Activated B cell treated with CpG ODN at 0.5 μM for 24 hours (primary cell): ENCODE measurements around the gene BACE1. TPM values are rescaled to one million over a fixed set of nuclear protein-coding genes. Genes with fewer than 3 reads are reported as not detected.

Experiments
- ATAC-seq: fragments of 200-7000 bp; cut with Tn5 transposase; one replicate; pipeline ENCODE4 v1.10.0; 2021; ENCODE audit warnings: low read depth, mild to moderate bottlenecking, moderate library complexity
- CTCF ChIA-PET: fragments of 350-600 bp; sonication (Branson Sonifier 250); formaldehyde crosslinking; loops from one replicate; lab custom pipeline; 2021; ENCODE audit warnings: antibody characterized with exemption; lab: Charles Lee
- POLR2A ChIA-PET: fragments of 350-600 bp; sonication (Branson Sonifier 250); formaldehyde crosslinking; loops from one replicate; lab custom pipeline; 2021; ENCODE audit warnings: antibody characterized with exemption; lab: Charles Lee
- DNase-seq: peaks from one replicate; pipeline ENCODE4 v3.0.0; 2022
- H3K27ac Mint-ChIP-seq: one replicate; pipeline ENCODE4 v1.8.0; 2020; ENCODE audit warnings: mixed read lengths
- H3K27me3 Mint-ChIP-seq: one replicate; pipeline ENCODE4 v1.8.0; 2021; ENCODE audit warnings: mixed read lengths
- H3K36me3 Mint-ChIP-seq: one replicate; pipeline ENCODE4 v1.8.0; 2021; ENCODE audit warnings: low read depth, mixed read lengths
- H3K4me1 Mint-ChIP-seq: one replicate; pipeline ENCODE4 v1.8.0; 2021; ENCODE audit warnings: mixed read lengths
- H3K4me3 Mint-ChIP-seq: one replicate; pipeline ENCODE4 v1.8.0; 2020; ENCODE audit warnings: mild to moderate bottlenecking, mixed read lengths
- H3K9me3 Mint-ChIP-seq: one replicate; pipeline ENCODE4 v1.8.0; 2020; ENCODE audit warnings: mixed read lengths
- CTCF ChIP-seq: fragments of 200-600 bp; IDR thresholded peaks from one replicate; pipeline ENCODE4 v1.8.0; 2022; ENCODE audit warnings: antibody characterized with exemption, mild to moderate bottlenecking
- intact Hi-C: fragments of 100-400 bp; cut with micrococcal nuclease; formaldehyde crosslinking; loops from one replicate; pipeline ENCODE4 v1.15.1; 2024
- total RNA-seq: library from RNA; stranded (reverse); gene quantifications from 2 replicates; pipeline ENCODE4 v1.2.3, GENCODE V29; 2022

BACE1 gene
- total RNA-seq: not detected in 2 replicates

GRCh38 chr11:117316197-117316961 lies at the start of gene BACE1:
BACE1 (minus strand) TSS chr11:117316256; CDS start chr11:117315795, 461 bp downstream.
- ChIA-PET POLR2A (no interaction called here), CTCF (interaction anchor here (1.1 kb wide), 1 partner anchor 11 kb away, joined by 3 read pairs; the partner anchor contains the start of gene CEP164)
- H3K27me3 Mint-ChIP-seq: peaks cover 41% of the 10 kb centered on the region
- no peak within 1 kb of the TSS for H3K27ac Mint-ChIP-seq
- intact Hi-C loops: no loop called here
- peak within 1 kb of the TSS; percentile 79 for H3K4me3 Mint-ChIP-seq
- TF ChIP-seq CTCF: no peak
- DNase-seq: no peak
- ATAC-seq: no peak
- no peaks in the 10 kb centered on the region for H3K9me3 Mint-ChIP-seq
- H3K36me3 Mint-ChIP-seq: no peaks in the 10 kb centered on the region
- peaks cover 10% of the 10 kb centered on the region for H3K4me1 Mint-ChIP-seq

- TF ChIP-seq CTCF: no peak
- H3K4me3 Mint-ChIP-seq: no peak overlapping the region
- no peak overlapping the region for H3K27ac Mint-ChIP-seq
- ATAC-seq (no peak), DNase-seq (no peak)
- POLR2A ChIA-PET: no interaction called here
- intact Hi-C loops: no loop called here
- no peaks in the 10 kb centered on the region for H3K27me3 Mint-ChIP-seq
- CTCF ChIA-PET: no interaction called here
- H3K9me3 Mint-ChIP-seq: no peaks in the 10 kb centered on the region
- H3K4me1 Mint-ChIP-seq: no peaks in the 10 kb centered on the region
- peaks cover 68% of the 10 kb centered on the region for H3K36me3 Mint-ChIP-seq
Observed at GRCh38 chr11:117361432-117361831, 45.4 kb upstream of the BACE1 start.

- ChIA-PET POLR2A (no interaction called here), CTCF (no interaction called here)
- intact Hi-C loops: no loop called here
- H3K9me3 Mint-ChIP-seq: no peaks in the 10 kb centered on the region
- DNase-seq (no peak), ATAC-seq (no peak)
- no peak overlapping the region for H3K27ac Mint-ChIP-seq
- no peaks in the 10 kb centered on the region for H3K27me3 Mint-ChIP-seq
- no peaks in the 10 kb centered on the region for H3K4me1 Mint-ChIP-seq
- TF ChIP-seq CTCF: no peak
- peaks cover 64% of the 10 kb centered on the region for H3K36me3 Mint-ChIP-seq
- H3K4me3 Mint-ChIP-seq: no peak overlapping the region
Observed at GRCh38 chr11:117356126-117356890, 40.3 kb upstream of the BACE1 start.

- H3K9me3 Mint-ChIP-seq: no peaks in the 10 kb centered on the region
- ATAC-seq: no peak
- no peak overlapping the region for H3K27ac Mint-ChIP-seq
- ChIA-PET POLR2A (no interaction called here), CTCF (no interaction called here)
- intact Hi-C loops: no loop called here
- no peaks in the 10 kb centered on the region for H3K4me1 Mint-ChIP-seq
- H3K36me3 Mint-ChIP-seq: peaks cover 66% of the 10 kb centered on the region
- H3K27me3 Mint-ChIP-seq: no peaks in the 10 kb centered on the region
- DNase-seq: no peak
- TF ChIP-seq CTCF: no peak
- H3K4me3 Mint-ChIP-seq: no peak overlapping the region
Observed at GRCh38 chr11:117354550-117354949, 38.5 kb upstream of the BACE1 start.

- DNase-seq (no peak), ATAC-seq (no peak)
- Mint-ChIP-seq H3K9me3 (no peaks in the 10 kb centered on the region), H3K27ac (no peak overlapping the region), H3K4me3 (no peak overlapping the region), H3K27me3 (no peaks in the 10 kb centered on the region), H3K4me1 (no peaks in the 10 kb centered on the region), H3K36me3 (peaks cover 72% of the 10 kb centered on the region)
- ChIA-PET POLR2A (interaction anchor here (0.6 to 0.7 kb wide), 2 partner anchors 552 to 634 kb away, joined by 3 to 4 read pairs; no protein-coding TSS in a partner anchor), CTCF (no interaction called here)
- intact Hi-C loops: no loop called here
- no peak for TF ChIP-seq CTCF
Observed at GRCh38 chr11:117345039-117345438, 29.0 kb upstream of the BACE1 start.
